ENCODE results near the gene EXOC7. TPM values are rescaled to one million over a fixed set of nuclear protein-coding genes. Genes with fewer than 3 reads are reported as not detected.

Gene EXOC7
- total RNA-seq, 1 experiment from 2014 or later = 69.9 TPM

DNA sequence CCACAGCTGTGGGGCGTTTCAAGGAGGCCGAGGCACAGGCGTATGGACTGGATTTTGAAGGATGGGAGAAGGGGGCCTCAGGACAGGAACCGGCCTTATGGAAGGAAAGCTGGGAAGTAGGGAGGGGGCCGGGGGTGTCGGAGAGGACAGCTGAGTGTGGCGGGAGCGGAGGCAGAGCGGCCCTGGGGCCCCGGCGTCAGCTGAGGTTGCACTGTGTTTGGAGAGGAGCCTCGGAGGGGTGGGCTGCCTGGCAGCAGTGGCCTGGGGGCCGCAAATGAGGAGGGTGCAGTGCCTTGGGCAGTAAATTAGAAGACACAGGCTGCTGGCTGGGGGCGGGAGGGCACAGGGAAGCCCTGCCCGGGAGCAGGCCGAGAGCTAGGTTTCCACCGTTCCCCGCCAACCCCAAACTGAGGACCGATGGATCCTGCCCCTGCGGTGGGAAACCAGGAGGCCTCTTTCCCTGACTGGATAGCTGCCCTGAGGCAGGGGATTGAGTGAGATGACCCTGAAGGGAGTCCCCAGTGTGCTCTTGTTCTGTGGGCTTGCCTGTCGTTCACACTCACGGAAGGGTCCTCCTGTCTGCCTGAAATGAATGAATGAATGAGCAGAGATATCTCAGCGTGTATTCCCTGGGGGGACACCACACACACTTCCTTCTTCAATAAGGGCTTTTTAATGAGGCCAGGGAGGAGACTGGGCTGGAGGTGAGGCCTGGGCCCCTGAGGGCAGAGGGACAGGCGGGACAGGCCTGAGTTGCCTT, 19.0 kb upstream of the EXOC7 start:
- no peak for DNase-seq (ENCODE audit: low read depth)

DNA sequence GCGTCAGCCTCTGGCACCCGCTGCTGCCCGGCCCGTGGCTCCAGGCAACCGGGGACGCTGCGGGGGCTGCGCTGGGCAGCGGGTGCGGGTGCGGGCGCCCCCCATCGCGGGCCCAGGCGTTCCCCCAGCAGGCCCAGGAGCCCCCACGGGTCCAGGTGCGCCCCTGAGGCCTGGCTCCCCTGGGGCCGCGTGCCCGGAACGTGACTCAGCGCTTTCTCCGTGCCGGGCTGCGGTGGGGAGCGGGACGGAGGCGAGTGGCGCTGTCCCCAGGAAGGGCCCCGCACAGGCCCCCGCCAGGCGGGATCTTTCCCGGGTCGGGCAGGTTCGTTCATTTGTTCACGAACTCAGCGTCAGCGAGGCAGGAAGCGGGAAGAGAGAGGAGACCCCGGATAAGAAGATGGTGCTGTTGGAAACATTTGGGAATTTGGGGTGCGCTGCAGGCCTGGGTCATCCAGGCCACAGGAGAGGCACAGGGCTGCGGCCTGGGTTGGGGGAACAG, 18.4 kb upstream of the EXOC7 start:
- no peak for DNase-seq (ENCODE audit: low read depth)

GRCh38 chr17:76120658-76121008, 17.0 kb upstream of the EXOC7 start:
- no peak for DNase-seq (ENCODE audit: low read depth)

GRCh38 chr17:76119409-76120371, 16.1 kb upstream of the EXOC7 start:
- DNase-seq (ENCODE audit: low read depth) = no peak

DNA sequence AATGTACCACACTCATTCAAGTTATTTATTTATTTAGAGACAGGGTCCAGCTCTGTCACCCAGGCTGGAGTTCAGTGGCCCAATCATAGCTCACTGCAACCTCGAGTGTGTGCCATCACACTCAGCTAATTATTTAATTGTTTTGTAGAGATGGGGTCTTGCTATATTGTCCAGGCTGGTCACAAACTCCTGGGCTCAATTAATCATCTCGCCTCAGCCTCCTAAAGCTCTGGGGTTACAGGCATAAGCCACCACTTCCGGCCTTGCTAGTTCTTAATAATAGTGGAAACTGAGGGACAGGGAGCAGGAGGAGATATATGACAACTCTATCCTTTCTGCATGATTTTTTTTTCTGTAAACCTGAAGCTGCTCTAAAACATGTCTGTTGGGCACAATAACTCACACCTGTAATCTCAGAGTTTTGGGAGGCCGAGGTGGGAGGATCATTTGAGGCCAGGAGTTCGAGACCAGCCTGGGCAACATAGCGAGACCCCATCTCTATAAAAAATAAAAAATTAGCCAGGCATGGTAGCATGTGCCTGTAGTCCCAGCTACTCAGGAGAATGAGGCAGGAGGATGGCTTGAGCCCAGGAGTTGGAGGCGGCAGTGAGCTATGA, 11.7 kb upstream of the EXOC7 start:
- no peak for DNase-seq (ENCODE audit: low read depth)

GRCh38 chr17:76111956-76112355, 8.4 kb upstream of the EXOC7 start:
- no peak for DNase-seq (ENCODE audit: low read depth)

DNA sequence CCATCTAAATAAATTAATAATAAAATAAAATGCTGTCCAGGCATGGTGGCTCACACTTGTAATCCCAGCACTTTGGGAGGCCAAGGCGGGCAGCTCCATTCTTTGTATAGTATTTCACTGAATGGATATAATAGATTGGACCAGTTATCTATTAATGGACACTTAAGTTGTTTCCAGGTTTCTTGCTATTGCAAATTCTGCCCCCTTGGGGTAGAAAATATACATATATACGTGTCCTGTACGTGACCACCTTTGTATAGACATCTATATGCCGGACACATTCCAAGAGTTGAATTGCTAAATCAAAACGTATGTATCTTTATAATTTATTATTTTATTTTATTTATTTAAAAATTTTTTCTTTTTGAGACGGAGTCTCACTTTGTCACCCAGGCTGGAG, 3.9 kb upstream of the EXOC7 start:
- DNase-seq (ENCODE audit: low read depth) = no peak

DNA sequence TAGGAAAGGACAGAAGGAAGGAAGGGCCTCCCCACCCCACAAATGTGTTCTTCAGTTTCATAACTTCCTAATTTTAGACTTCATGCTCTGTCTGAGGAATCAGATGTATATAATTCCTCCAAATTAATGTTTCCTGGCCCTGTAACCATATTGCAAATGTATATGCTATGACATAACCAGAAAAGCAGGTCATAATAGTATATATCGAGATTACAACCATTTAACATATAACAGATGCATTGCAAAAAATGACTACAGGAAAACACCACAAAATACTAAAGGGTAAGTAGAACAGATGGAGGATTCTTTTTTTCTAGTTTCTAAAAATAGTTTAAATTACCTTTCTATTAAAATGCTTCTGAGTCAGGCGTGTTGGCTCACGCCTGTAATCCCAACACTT, 3.1 kb upstream of the EXOC7 start:
- no peak for DNase-seq (ENCODE audit: low read depth)

DNA sequence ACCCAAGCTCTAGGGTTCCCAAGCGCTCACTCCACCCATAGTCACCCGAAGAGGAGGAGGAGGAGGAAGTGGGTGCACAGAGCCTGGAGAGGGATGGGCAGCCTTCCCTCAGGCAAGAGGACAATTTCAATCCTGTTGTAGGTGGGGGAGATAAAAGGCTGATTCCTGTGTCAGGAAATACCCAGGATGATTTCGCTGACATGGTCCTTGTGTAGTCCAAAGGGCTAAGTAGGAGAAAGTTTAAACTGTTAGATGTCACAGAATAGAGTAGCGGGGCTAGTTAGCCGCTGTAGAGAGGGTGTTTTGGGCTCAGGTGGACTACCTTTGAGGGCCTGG, 1.3 kb upstream of the EXOC7 start:
- DNase-seq (ENCODE audit: low read depth) = no peak

DNA sequence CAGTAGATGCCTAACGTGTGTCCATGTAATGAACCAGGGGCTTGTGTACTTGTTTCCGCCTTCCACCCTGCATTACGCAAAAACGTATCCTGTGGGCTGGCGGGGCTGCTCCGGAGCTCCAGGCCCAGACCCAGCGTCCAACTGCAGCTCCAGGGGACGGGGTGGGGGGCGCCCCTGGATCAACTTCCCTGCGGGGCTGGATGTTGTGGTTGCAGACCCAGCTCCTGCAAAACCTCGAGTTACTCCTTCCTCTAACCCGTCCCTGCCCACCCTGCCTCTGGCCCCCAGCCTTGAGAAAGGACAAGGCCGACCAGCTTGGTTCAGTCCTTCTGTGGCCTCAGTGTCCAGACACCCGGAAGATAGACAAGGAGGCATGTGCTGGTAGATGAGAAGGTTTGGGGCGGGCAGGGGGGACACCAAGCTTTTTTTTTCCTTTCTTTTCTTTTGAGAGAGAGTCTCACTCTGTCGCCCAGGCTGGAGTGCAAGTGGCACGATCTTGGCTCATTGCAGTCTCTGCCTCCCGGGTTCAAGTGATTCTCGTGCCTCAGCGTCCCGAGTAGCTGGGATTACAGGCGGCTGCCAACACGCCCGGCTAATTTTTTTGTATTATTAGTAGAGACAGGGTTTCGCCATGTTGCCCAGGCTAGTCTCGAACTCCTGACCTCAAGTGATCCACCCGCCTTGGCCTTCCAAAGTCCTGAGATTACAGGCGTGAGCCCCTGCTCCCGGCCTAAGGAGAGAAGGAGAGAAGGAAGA, 731 bp upstream of the EXOC7 start:
- DNase-seq (ENCODE audit: low read depth) = no peak

DNA sequence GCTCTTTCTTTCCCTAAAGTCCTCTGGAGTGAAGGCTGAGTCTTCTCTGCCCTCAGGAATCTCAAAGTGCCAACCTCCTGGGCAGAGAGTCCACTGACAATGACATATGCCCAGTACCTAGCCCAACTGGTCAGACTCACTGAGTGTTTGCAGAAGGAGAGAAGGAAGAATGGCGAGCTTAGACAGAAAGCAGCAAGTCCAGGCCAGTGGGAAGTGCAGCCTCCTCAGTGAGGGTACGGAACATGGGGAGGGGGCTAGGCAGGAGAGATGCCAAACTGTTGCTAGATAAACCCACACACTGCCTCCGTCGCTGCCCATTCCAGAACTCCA, 678 bp downstream of the EXOC7 start:
- peak; percentile 25 for DNase-seq (ENCODE audit: low read depth)

GRCh38 chr17:76097716-76098295, 5.8 kb downstream of the EXOC7 start:
- DNase-seq (ENCODE audit: low read depth) = no peak

- DNase-seq (ENCODE audit: low read depth) = no peak
Observed at GRCh38 chr17:76095943-76096342, 7.6 kb downstream of the EXOC7 start.

- no peak for DNase-seq (ENCODE audit: low read depth)
Observed at GRCh38 chr17:76094046-76094445, 9.5 kb downstream of the EXOC7 start.

DNA sequence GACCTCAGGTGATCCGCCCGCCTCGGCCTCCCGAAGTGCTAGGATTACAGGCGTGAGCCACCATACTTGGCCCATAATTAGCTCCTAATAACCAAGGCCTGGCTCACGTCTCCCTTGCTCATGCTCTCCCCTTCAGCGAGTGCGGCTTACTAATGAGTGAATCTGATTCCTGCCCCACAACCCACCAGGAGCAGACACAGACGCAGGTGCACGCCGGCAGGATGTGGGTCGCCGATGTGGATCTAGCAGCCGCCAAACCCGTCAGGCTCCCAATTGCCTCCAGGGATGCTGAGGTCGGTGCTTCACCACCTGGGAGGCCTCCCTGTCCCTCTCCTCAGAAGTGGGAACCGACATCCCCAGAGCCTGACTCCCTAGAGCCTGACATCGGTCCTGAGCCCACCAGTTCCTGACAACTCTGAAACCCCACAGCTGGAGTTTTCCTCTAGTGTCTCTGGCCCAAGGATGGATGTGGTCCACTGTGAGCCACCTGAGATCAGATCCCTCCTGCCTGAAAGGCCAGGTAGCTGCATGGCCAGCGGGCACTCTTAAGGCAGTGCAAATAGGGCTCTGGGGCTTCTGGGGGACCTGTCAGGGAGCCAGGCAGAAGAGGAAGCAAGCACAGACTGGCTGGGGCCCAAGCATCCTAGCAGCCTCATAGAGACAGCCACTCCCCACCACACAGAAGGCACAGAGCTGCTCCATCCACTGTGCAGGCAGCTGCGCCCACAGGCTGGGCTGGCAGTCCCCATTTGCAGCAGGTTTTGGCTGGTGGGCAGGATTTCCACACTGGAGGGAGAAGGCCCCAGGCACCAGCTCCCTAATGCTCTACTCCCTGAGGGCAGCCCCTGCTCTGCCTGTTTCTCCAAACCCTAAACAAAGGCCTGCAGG, 10.8 kb downstream of the EXOC7 start:
- no peak for DNase-seq (ENCODE audit: low read depth)

- no peak for DNase-seq (ENCODE audit: low read depth)
Observed at GRCh38 chr17:76091526-76092286, 11.9 kb downstream of the EXOC7 start.

- DNase-seq (ENCODE audit: low read depth) = no peak
Observed at GRCh38 chr17:76090517-76091129, 13.0 kb downstream of the EXOC7 start.

GRCh38 chr17:76089680-76090516, 13.7 kb downstream of the EXOC7 start:
- DNase-seq (ENCODE audit: low read depth) = no peak

Data from M059J (cell line).